ENCODE data around the gene CD209. TPM values are rescaled to one million over a fixed set of nuclear protein-coding genes. Genes with fewer than 3 reads are reported as not detected.

CD209 gene
- total and polyA plus RNA-seq, 2 donors (not counting 1 experiment from before 2014, with no cell fraction given): not detected

GRCh38 chr19:7725791-7726190 lies 21.5 kb downstream of the CD209 start:
- DNase-seq (ENCODE audit: low read depth in 2 of 2): no peak
- Histone ChIP-seq H3K4me1 (ENCODE audit: control insufficient read depth, extremely low read depth, insufficient read depth, low read length) (no peaks in the 10 kb centered on the region), H3K9ac (ENCODE audit: insufficient read depth, low read length) (no peak overlapping the region), H3K79me2 (ENCODE audit: control insufficient read depth, insufficient read depth, low read length) (no peaks in the 10 kb centered on the region), H3K27me3 (ENCODE audit: control insufficient read depth, insufficient read depth, low read length) (no peaks in the 10 kb centered on the region), H3K4me2 (ENCODE audit: extremely low read depth, insufficient read depth, low read length) (no peak overlapping the region), H4K20me1 (ENCODE audit: control insufficient read depth, extremely low read depth, insufficient read depth, low read length) (no peaks in the 10 kb centered on the region), H3K27ac (ENCODE audit: insufficient read depth, low read length) (no peak overlapping the region), H3K36me3 (ENCODE audit: control insufficient read depth, insufficient read depth, low read length) (no peaks in the 10 kb centered on the region), H2AFZ (ENCODE audit: low read length) (no peak overlapping the region), H3K9me3 (ENCODE audit: control insufficient read depth, insufficient read depth, low read depth, low read length) (no peaks in the 10 kb centered on the region), H3K4me3 (replicated peaks in 1 of 4; ENCODE audit: control extremely low read depth in 1 of 4, insufficient read depth in 1 of 4, low read depth in 3 of 4, low read length in 4 of 4) (no peak overlapping the region)
- TF ChIP-seq EZH2 (IDR thresholded peaks at IDR 0.05; ENCODE audit: low read length, missing control alignments) (no peak), CTCF (conservative IDR thresholded peaks at IDR 0.05 in 1 of 2, IDR thresholded peaks at IDR 0.05 in 1 of 2; ENCODE audit: low read depth in 1 of 2, low read length in 2 of 2) (no peak)

- no peaks in the 10 kb centered on the region for H3K9me3 ChIP-seq (ENCODE audit: control insufficient read depth, insufficient read depth, low read depth, low read length)
- TF ChIP-seq CTCF (conservative IDR thresholded peaks at IDR 0.05 in 1 of 2, IDR thresholded peaks at IDR 0.05 in 1 of 2; ENCODE audit: low read depth in 1 of 2, low read length in 2 of 2): no peak
- no peaks in the 10 kb centered on the region for H4K20me1 ChIP-seq (ENCODE audit: control insufficient read depth, extremely low read depth, insufficient read depth, low read length)
- no peak for DNase-seq (ENCODE audit: low read depth in 2 of 2)
- H3K27me3 ChIP-seq (ENCODE audit: control insufficient read depth, insufficient read depth, low read length): no peaks in the 10 kb centered on the region
- no peaks in the 10 kb centered on the region for H3K4me1 ChIP-seq (ENCODE audit: control insufficient read depth, extremely low read depth, insufficient read depth, low read length)
- no peak overlapping the region for H3K9ac ChIP-seq (ENCODE audit: insufficient read depth, low read length)
- H2AFZ ChIP-seq (ENCODE audit: low read length): no peak overlapping the region
- no peaks in the 10 kb centered on the region for H3K36me3 ChIP-seq (ENCODE audit: control insufficient read depth, insufficient read depth, low read length)
- no peak overlapping the region for H3K4me2 ChIP-seq (ENCODE audit: extremely low read depth, insufficient read depth, low read length)
- no peaks in the 10 kb centered on the region for H3K79me2 ChIP-seq (ENCODE audit: control insufficient read depth, insufficient read depth, low read length)
- H3K27ac ChIP-seq (ENCODE audit: insufficient read depth, low read length): no peak overlapping the region
- H3K4me3 ChIP-seq (replicated peaks in 1 of 4; ENCODE audit: control extremely low read depth in 1 of 4, insufficient read depth in 1 of 4, low read depth in 3 of 4, low read length in 4 of 4): no peak overlapping the region
Measured at GRCh38 chr19:7722231-7722651, 25.1 kb downstream of the CD209 start.

GRCh38 chr19:7720351-7720750 lies 27.0 kb downstream of the CD209 start:
- Histone ChIP-seq H3K36me3 (ENCODE audit: control insufficient read depth, insufficient read depth, low read length) (no peaks in the 10 kb centered on the region), H3K9ac (ENCODE audit: insufficient read depth, low read length) (no peak overlapping the region), H3K4me2 (ENCODE audit: extremely low read depth, insufficient read depth, low read length) (no peak overlapping the region), H3K27me3 (ENCODE audit: control insufficient read depth, insufficient read depth, low read length) (no peaks in the 10 kb centered on the region), H3K79me2 (ENCODE audit: control insufficient read depth, insufficient read depth, low read length) (no peaks in the 10 kb centered on the region), H3K4me3 (replicated peaks in 1 of 4; ENCODE audit: control extremely low read depth in 1 of 4, insufficient read depth in 1 of 4, low read depth in 3 of 4, low read length in 4 of 4) (no peak overlapping the region), H2AFZ (ENCODE audit: low read length) (no peak overlapping the region), H3K9me3 (ENCODE audit: control insufficient read depth, insufficient read depth, low read depth, low read length) (no peaks in the 10 kb centered on the region), H3K27ac (ENCODE audit: insufficient read depth, low read length) (no peak overlapping the region), H3K4me1 (ENCODE audit: control insufficient read depth, extremely low read depth, insufficient read depth, low read length) (no peaks in the 10 kb centered on the region), H4K20me1 (ENCODE audit: control insufficient read depth, extremely low read depth, insufficient read depth, low read length) (no peaks in the 10 kb centered on the region)
- TF ChIP-seq EZH2 (IDR thresholded peaks at IDR 0.05; ENCODE audit: low read length, missing control alignments): no peak
- TF ChIP-seq CTCF (conservative IDR thresholded peaks at IDR 0.05 in 1 of 2, IDR thresholded peaks at IDR 0.05 in 1 of 2; ENCODE audit: low read depth in 1 of 2, low read length in 2 of 2): no peak
- no peak for DNase-seq (ENCODE audit: low read depth in 2 of 2)

All from fibroblast of lung (primary cell).